Measurements from ENCODE around the gene CLC.
A peak's percentile ranks its signal among the peaks of the same experiment; 100 is the strongest.
"Not testable (repeated sequence)": the region's sequence is repeated elsewhere in the genome, so short reads cannot be mapped to it uniquely, and the experiment has no call there.

The CLC gene

GRCh38 chr19:39733841-39734240 lies 4.0 kb downstream of the CLC start:
- FAIRE-seq (no peak), DNase-seq (ENCODE audit: insufficient read length, low spot score) (no peak)
- TF ChIP-seq TAF1 (IDR thresholded peaks at IDR 0.05; ENCODE audit: low read depth, low read length) (no peak), POU2F2 (IDR thresholded peaks at IDR 0.05; ENCODE audit: low read depth, low read length) (no peak), POLR2A (IDR thresholded peaks at IDR 0.05; ENCODE audit: low read depth, low read length) (no peak), SPI1 (IDR thresholded peaks at IDR 0.05; ENCODE audit: low read depth, low read length) (no peak), POLR2AphosphoS5 (IDR thresholded peaks at IDR 0.05; ENCODE audit: low read depth, low read length) (no peak), PAX5 (IDR thresholded peaks at IDR 0.05; ENCODE audit: insufficient read depth, low read length, severe bottlenecking) (no peak)

- TF ChIP-seq POLR2AphosphoS5 (IDR thresholded peaks at IDR 0.05; ENCODE audit: low read depth, low read length) = no peak
- TF ChIP-seq TAF1 (IDR thresholded peaks at IDR 0.05; ENCODE audit: low read depth, low read length) = no peak
- TF ChIP-seq POLR2A (IDR thresholded peaks at IDR 0.05; ENCODE audit: low read depth, low read length) = no peak
- TF ChIP-seq SPI1 (IDR thresholded peaks at IDR 0.05; ENCODE audit: low read depth, low read length) = no peak
- TF ChIP-seq PAX5 (IDR thresholded peaks at IDR 0.05; ENCODE audit: insufficient read depth, low read length, severe bottlenecking) = no peak
- no peak for TF ChIP-seq POU2F2 (IDR thresholded peaks at IDR 0.05; ENCODE audit: low read depth, low read length)
- DNase-seq (ENCODE audit: insufficient read length, low spot score) (no peak), FAIRE-seq (no peak)
These were observed 6.1 kb downstream of the CLC start for GRCh38 chr19:39731685-39732084.

GRCh38 chr19:39729594-39729993 lies 8.2 kb downstream of the CLC start:
- DNase-seq (ENCODE audit: insufficient read length, low spot score) (no peak), FAIRE-seq (no peak)
- TF ChIP-seq TAF1 (IDR thresholded peaks at IDR 0.05; ENCODE audit: low read depth, low read length) (no peak), POLR2AphosphoS5 (IDR thresholded peaks at IDR 0.05; ENCODE audit: low read depth, low read length) (no peak), PAX5 (IDR thresholded peaks at IDR 0.05; ENCODE audit: insufficient read depth, low read length, severe bottlenecking) (no peak), SPI1 (IDR thresholded peaks at IDR 0.05; ENCODE audit: low read depth, low read length) (no peak), POU2F2 (IDR thresholded peaks at IDR 0.05; ENCODE audit: low read depth, low read length) (no peak), POLR2A (IDR thresholded peaks at IDR 0.05; ENCODE audit: low read depth, low read length) (no peak)

- DNase-seq (ENCODE audit: insufficient read length, low spot score) (no peak), FAIRE-seq (peak; percentile 89)
- TF ChIP-seq PAX5 (IDR thresholded peaks at IDR 0.05; ENCODE audit: insufficient read depth, low read length, severe bottlenecking) = no peak
- no peak for TF ChIP-seq TAF1 (IDR thresholded peaks at IDR 0.05; ENCODE audit: low read depth, low read length)
- no peak for TF ChIP-seq POLR2AphosphoS5 (IDR thresholded peaks at IDR 0.05; ENCODE audit: low read depth, low read length)
- TF ChIP-seq POU2F2 (IDR thresholded peaks at IDR 0.05; ENCODE audit: low read depth, low read length) = no peak
- TF ChIP-seq SPI1 (IDR thresholded peaks at IDR 0.05; ENCODE audit: low read depth, low read length) = no peak
- TF ChIP-seq POLR2A (IDR thresholded peaks at IDR 0.05; ENCODE audit: low read depth, low read length) = no peak
These were observed 9.8 kb downstream of the CLC start for GRCh38 chr19:39728040-39728439.

- FAIRE-seq (peak; percentile 35), DNase-seq (ENCODE audit: insufficient read length, low spot score) (no peak)
These were observed 10.6 kb downstream of the CLC start for GRCh38 chr19:39727070-39727800.

GRCh38 chr19:39725995-39726394 lies 11.8 kb downstream of the CLC start:
- FAIRE-seq (peak; percentile 54), DNase-seq (ENCODE audit: insufficient read length, low spot score) (no peak)
- TF ChIP-seq TAF1 (IDR thresholded peaks at IDR 0.05; ENCODE audit: low read depth, low read length) (no peak), POLR2A (IDR thresholded peaks at IDR 0.05; ENCODE audit: low read depth, low read length) (no peak), PAX5 (IDR thresholded peaks at IDR 0.05; ENCODE audit: insufficient read depth, low read length, severe bottlenecking) (no peak), POU2F2 (IDR thresholded peaks at IDR 0.05; ENCODE audit: low read depth, low read length) (no peak)

More at GRCh38 chr19:39727070-39727800, 10.6 kb downstream of the CLC start:
- no peak for TF ChIP-seq SPI1 (IDR thresholded peaks at IDR 0.05; ENCODE audit: low read depth, low read length)
- TF ChIP-seq PAX5 (IDR thresholded peaks at IDR 0.05; ENCODE audit: insufficient read depth, low read length, severe bottlenecking) = no peak
- no peak; the same call in 1 of the 2 replicates for TF ChIP-seq POU2F2 (IDR thresholded peaks at IDR 0.05; ENCODE audit: low read depth, low read length)
- TF ChIP-seq TAF1 (IDR thresholded peaks at IDR 0.05; ENCODE audit: low read depth, low read length) = no peak
- no peak for TF ChIP-seq POLR2A (IDR thresholded peaks at IDR 0.05; ENCODE audit: low read depth, low read length)
- TF ChIP-seq POLR2AphosphoS5 (IDR thresholded peaks at IDR 0.05; ENCODE audit: low read depth, low read length) = no peak

GRCh38 chr19:39720144-39720543 lies 17.7 kb downstream of the CLC start:
- DNase-seq (ENCODE audit: insufficient read length, low spot score); FAIRE-seq: not testable (repeated sequence)

- FAIRE-seq (no peak), DNase-seq (ENCODE audit: insufficient read length, low spot score) (no peak)
- no peak for TF ChIP-seq POU2F2 (IDR thresholded peaks at IDR 0.05; ENCODE audit: low read depth, low read length)
- TF ChIP-seq TAF1 (IDR thresholded peaks at IDR 0.05; ENCODE audit: low read depth, low read length) = no peak
- TF ChIP-seq POLR2A (IDR thresholded peaks at IDR 0.05; ENCODE audit: low read depth, low read length) = no peak
- TF ChIP-seq PAX5 (IDR thresholded peaks at IDR 0.05; ENCODE audit: insufficient read depth, low read length, severe bottlenecking) = no peak
- no peak for TF ChIP-seq POLR2AphosphoS5 (IDR thresholded peaks at IDR 0.05; ENCODE audit: low read depth, low read length)
- TF ChIP-seq SPI1 (IDR thresholded peaks at IDR 0.05; ENCODE audit: low read depth, low read length) = no peak
These were observed 27.4 kb downstream of the CLC start for GRCh38 chr19:39710333-39710890.

GRCh38 chr19:39709026-39709872 lies 28.6 kb downstream of the CLC start:
- TF ChIP-seq TAF1 (IDR thresholded peaks at IDR 0.05; ENCODE audit: low read depth, low read length) (no peak), SPI1 (IDR thresholded peaks at IDR 0.05; ENCODE audit: low read depth, low read length) (peak; percentile 85)
- DNase-seq (ENCODE audit: insufficient read length, low spot score) (no peak), FAIRE-seq (no peak)

Measured in GM12891 (cell line).